Right lobe of liver (tissue), 4 donors: Measurements from ENCODE around the gene PPFIA4.

Source experiments
- CTCF ChIP-seq, 4 donors: fragments of 200-600 bp in 3 of 4; fragments of 450-650 bp in 1 of 4; IDR thresholded peaks; one replicate each; pipeline versions ENCODE4 v1.5.1 to v1.8.0; 2016 to 2022; ENCODE audit warnings: antibody characterized with exemption in 4 of 4, mild to moderate bottlenecking in 2 of 4
- POLR2A ChIP-seq: fragments of 450-650 bp; IDR thresholded peaks from one replicate; pipeline ENCODE4 v1.6.1; 2017; ENCODE audit warnings: antibody characterized with exemption, mild to moderate bottlenecking
- donor health status: DM: no; HTN: no; CAD: no.
- donor health status: DM: no; HTN: no; CAD: no.
- donor health status: DM: no; HTN: yes; CAD: no.

- no peak for TF ChIP-seq CTCF (IDR thresholded peaks at IDR 0.05)
- TF ChIP-seq POLR2A, result no peak
Measured at GRCh38 chr1:203090421-203091198, 64.3 kb downstream of the PPFIA4 start.
